CD14-positive monocyte (primary cell): ENCODE measurements around the gene RAB10. TPM values are rescaled to one million over a fixed set of nuclear protein-coding genes. Genes with fewer than 3 reads are reported as not detected.
A peak's percentile ranks its signal among the peaks of the same experiment; 100 is the strongest.

Source experiments
- DNase-seq, 3 donors: peaks; one replicate each; pipeline ENCODE4 v3.0.0-alpha.2; 2011 to 2022
- H2AFZ ChIP-seq: 2 replicates; pipeline ENCODE4 v1.6.0; 2012; ENCODE audit warnings: mild to moderate bottlenecking, low read depth, low read length, inconsistent platforms; ENCODE audit not compliant: insufficient read depth, poor library complexity, severe bottlenecking
- H3K27ac ChIP-seq, 2 donors: 1 replicate in 1 of 2; 2 replicates in 1 of 2; pipeline ENCODE4 v1.5.1; 2012 to 2013; ENCODE audit warnings: low read length in 2 of 2, control low read depth in 1 of 2, inconsistent platforms in 1 of 2, low read depth in 1 of 2, mild to moderate bottlenecking in 1 of 2
- H3K27me3 ChIP-seq, 2 donors: one replicate each; pipeline versions ENCODE4 v1.6.0 to v1.6.1; 2011 to 2013; ENCODE audit warnings: low read length in 2 of 2; ENCODE audit not compliant: control insufficient read depth in 2 of 2, insufficient read depth in 2 of 2
- H3K36me3 ChIP-seq, 2 donors: replicated peaks in 1 of 2; 1 replicate in 1 of 2; 2 replicates in 1 of 2; pipeline versions ENCODE4 v1.5.1 to v1.6.1; 2012 to 2013; ENCODE audit warnings: low read length in 2 of 2, control low read depth in 1 of 2, inconsistent platforms in 1 of 2, mild to moderate bottlenecking in 1 of 2; ENCODE audit not compliant: insufficient read depth in 2 of 2, control insufficient read depth in 1 of 2
- H3K4me1 ChIP-seq, 2 donors: 1 replicate in 1 of 2; 2 replicates in 1 of 2; pipeline versions ENCODE4 v1.5.1 to v1.6.1; 2012 to 2013; ENCODE audit warnings: low read length in 2 of 2, control low read depth in 1 of 2, inconsistent platforms in 1 of 2, mild to moderate bottlenecking in 1 of 2, moderate library complexity in 1 of 2; ENCODE audit not compliant: insufficient read depth in 2 of 2, control insufficient read depth in 1 of 2
- H3K4me2 ChIP-seq: replicated peaks from 2 replicates; pipeline ENCODE3; 2012; ENCODE audit warnings: low read length, moderate library complexity, mild to moderate bottlenecking; ENCODE audit not compliant: poor library complexity, severe bottlenecking; ENCODE audit errors: extremely low read depth
- H3K4me3 ChIP-seq, 3 experiments: fragments of 200-600 bp in 1 of 3; sonication (generic) in 1 of 3; replicated peaks in 1 of 3; 1 replicate in 2 of 3; 2 replicates in 1 of 3; pipeline ENCODE4 v1.5.1; 2011 to 2013; ENCODE audit warnings: low read length in 3 of 3, mild to moderate bottlenecking in 3 of 3, control low read depth in 2 of 3, low read depth in 2 of 3, inconsistent platforms in 1 of 3, moderate library complexity in 1 of 3
- H3K79me2 ChIP-seq: 2 replicates; pipeline ENCODE4 v1.6.0; 2012; ENCODE audit warnings: mild to moderate bottlenecking, control low read depth, inconsistent platforms, low read length, moderate library complexity; ENCODE audit not compliant: insufficient read depth
- H3K9ac ChIP-seq: 2 replicates; pipeline ENCODE4 v1.6.0; 2017; ENCODE audit warnings: low read length, mild to moderate bottlenecking; ENCODE audit not compliant: insufficient read depth, poor library complexity, severe bottlenecking
- H3K9me3 ChIP-seq, 2 donors: replicated peaks in 1 of 2; 1 replicate in 1 of 2; 2 replicates in 1 of 2; pipeline versions ENCODE4 v1.5.1 to v1.6.1; 2012 to 2013; ENCODE audit warnings: low read length in 2 of 2, control low read depth in 1 of 2; ENCODE audit not compliant: control insufficient read depth in 1 of 2, insufficient read depth in 1 of 2
- H4K20me1 ChIP-seq: 2 replicates; pipeline ENCODE4 v1.6.0; 2012; ENCODE audit warnings: mild to moderate bottlenecking, low read length, control low read depth, moderate library complexity; ENCODE audit not compliant: insufficient read depth
- H3K27ac Mint-ChIP-seq, 7 donors: one replicate each; pipeline ENCODE4 v1.8.0; 2020; ENCODE audit warnings: mild to moderate bottlenecking in 7 of 7, mixed read lengths in 7 of 7, moderate library complexity in 6 of 7, inconsistent platforms in 2 of 7
- H3K27me3 Mint-ChIP-seq, 3 donors: one replicate each; pipeline ENCODE4 v1.8.0; 2021 to 2022; ENCODE audit warnings: low read depth in 3 of 3, mild to moderate bottlenecking in 3 of 3, mixed read lengths in 3 of 3, moderate library complexity in 3 of 3, inconsistent platforms in 1 of 3
- H3K36me3 Mint-ChIP-seq, 2 donors: one replicate each; pipeline ENCODE4 v1.8.0; 2020; ENCODE audit warnings: mixed read lengths in 2 of 2, inconsistent platforms in 1 of 2, mild to moderate bottlenecking in 1 of 2
- H3K4me1 Mint-ChIP-seq: one replicate; pipeline ENCODE4 v1.8.0; 2020; ENCODE audit warnings: mild to moderate bottlenecking, mixed read lengths
- H3K4me3 Mint-ChIP-seq, 2 donors: one replicate each; pipeline ENCODE4 v1.8.0; 2020; ENCODE audit warnings: mild to moderate bottlenecking in 2 of 2, mixed read lengths in 2 of 2, moderate library complexity in 1 of 2
- H3K9me3 Mint-ChIP-seq, 7 donors: one replicate each; pipeline ENCODE4 v1.8.0; 2020 to 2022; ENCODE audit warnings: mixed read lengths in 7 of 7, mild to moderate bottlenecking in 6 of 7, moderate library complexity in 6 of 7, inconsistent platforms in 2 of 7
- CTCF ChIP-seq: fragments of 200-600 bp; IDR thresholded peaks from one replicate; pipeline ENCODE4 v1.8.0; 2022; ENCODE audit warnings: antibody characterized with exemption, mild to moderate bottlenecking
- WGBS: methylation state at CpG from one replicate; pipeline ENCODE4 v1.1.5; 2013; ENCODE audit warnings: missing lambda C conversion rate; ENCODE audit not compliant: insufficient coverage; 5-methylcytosine and 5-hydroxymethylcytosine counted together
- intact Hi-C, 2 donors: fragments of 100-400 bp; cut with micrococcal nuclease; formaldehyde crosslinking; loops; one replicate each; pipeline versions ENCODE4 v1.15.0 to v1.15.1; 2023
- polyA plus RNA-seq, 3 donors: library from polyadenylated mRNA; depleted of rRNA in 1 of 3; unstranded in 2 of 3; stranded (reverse) in 1 of 3; fragments of 300-500 nt in 2 of 3; fragments of >200 nt in 1 of 3; fragmentation: Illumina TruSeq in 2 of 3; gene quantifications; 1 replicate in 2 of 3; 2 replicates in 1 of 3; pipeline ENCODE4 v1.2.3, GENCODE V29; 2012 to 2021

The RAB10 gene
- polyA plus RNA-seq, 3 donors, result 38.6 to 258 (median 202) TPM

- WGBS, result 0% methylated on average over 2 of the region's 12 CpGs
- peaks cover 2 to 26% of the 10 kb centered on the region in 2 donors for H3K36me3 ChIP-seq
- Mint-ChIP-seq H3K36me3 (peaks cover 21 to 22% of the 10 kb centered on the region in 2 donors), H3K27ac (peak overlapping the region; percentile 94 to 97 (median 96)), H3K27me3 (peaks cover 0 to 6% (median 0%) of the 10 kb centered on the region in 3 donors), H3K4me3 (peak overlapping the region; percentile 89 to 96), H3K9me3 (no peaks in the 10 kb centered on the region), H3K4me1 (peaks cover 42% of the 10 kb centered on the region)
- peak overlapping the region; percentile 74 to 98 (median 84) for H3K4me3 ChIP-seq
- H3K4me2 ChIP-seq, result peak overlapping the region; percentile 79
- H3K27me3 ChIP-seq, result no peaks in the 10 kb centered on the region
- H2AFZ ChIP-seq, result no peak overlapping the region
- peak overlapping the region; percentile 91 for H3K9ac ChIP-seq
- peaks cover 58% of the 10 kb centered on the region for H4K20me1 ChIP-seq
- peaks cover 72% of the 10 kb centered on the region for H3K79me2 ChIP-seq
- intact Hi-C loops, result no loop called here
- DNase-seq, result peak; percentile 25 to 65 (median 65)
- H3K4me1 ChIP-seq, result peaks cover 31 to 49% of the 10 kb centered on the region in 2 donors
- peak overlapping the region; percentile 94 to 98 for H3K27ac ChIP-seq
- no peaks in the 10 kb centered on the region for H3K9me3 ChIP-seq
- no peak for TF ChIP-seq CTCF
Measured at GRCh38 chr2:26035090-26035743, 1.3 kb downstream of the RAB10 start.

GRCh38 chr2:26039603-26040323 lies 5.9 kb downstream of the RAB10 start:
- Mint-ChIP-seq H3K9me3 (no peaks in the 10 kb centered on the region), H3K4me3 (no peak overlapping the region), H3K4me1 (peaks cover 72% of the 10 kb centered on the region), H3K27me3 (peaks cover 0 to 4% (median 0%) of the 10 kb centered on the region in 3 donors), H3K36me3 (peaks cover 28 to 49% of the 10 kb centered on the region in 2 donors), H3K27ac (peak overlapping the region in 2 of 7 donors; percentile 32 to 40)
- Histone ChIP-seq H3K27me3 (no peaks in the 10 kb centered on the region), H3K4me1 (peaks cover 45 to 68% of the 10 kb centered on the region in 2 donors), H3K9ac (no peak overlapping the region), H3K79me2 (peaks cover 100% of the 10 kb centered on the region), H4K20me1 (peaks cover 99% of the 10 kb centered on the region), H3K4me2 (no peak overlapping the region), H3K4me3 (no peak overlapping the region), H3K36me3 (peaks cover 3 to 51% of the 10 kb centered on the region in 2 donors), H3K27ac (no peak overlapping the region), H2AFZ (no peak overlapping the region), H3K9me3 (no peaks in the 10 kb centered on the region)
- intact Hi-C loops, result no loop called here
- no peak for DNase-seq
- 0% methylated on average over 1 of the region's 9 CpGs for WGBS
- TF ChIP-seq CTCF, result no peak
